HCT116 (cell line): ENCODE data around the gene FRAT2. TPM values are rescaled to one million over a fixed set of nuclear protein-coding genes. Genes with fewer than 3 reads are reported as not detected.

Source experiments
- ATAC-seq: fragments of 200-7000 bp; cut with Tn5 transposase; 2 replicates; pipeline ENCODE4 v1.9.1; 2020; ENCODE audit warnings: mild to moderate bottlenecking, moderate library complexity
- BruUV-seq: library from RNA; stranded (reverse); fragments of 400-500 nt; replicated peaks from 2 replicates; lab custom pipeline; 2021; lab: Mats Ljungman, UMichigan
- CTCF ChIA-PET: fragments of 300-600 bp; sonication (Branson Sonifier 250); formaldehyde crosslinking; loops from one replicate; lab custom pipeline; 2021; ENCODE audit warnings: antibody characterized with exemption; lab: Charles Lee
- POLR2A ChIA-PET: fragments of 300-600, 350-600 bp; sonication (Branson Sonifier 250); formaldehyde crosslinking; loops from one replicate; lab custom pipeline; 2021; ENCODE audit warnings: antibody characterized with exemption; lab: Charles Lee
- RAD21 ChIA-PET, 2 experiments: fragments of 300-600 bp; sonication (Branson Sonifier 250); formaldehyde crosslinking; loops; one replicate each; lab custom pipeline; 2023; ENCODE audit warnings: low total read pairs in 2 of 2; ENCODE audit not compliant: uncharacterized antibody in 2 of 2, unreplicated experiment in 2 of 2, low non-redundant PET in 1 of 2; lab: Charles Lee
- DNase-seq: peaks from one replicate; pipeline ENCODE4 v3.0.0-alpha.2; 2010; ENCODE audit warnings: low read depth, low spot score
- H2AFZ ChIP-seq: fragments of 200-600 bp; shearing (Covaris generic), sonication (generic); 2 replicates; pipeline ENCODE4 v1.6.1; 2017; ENCODE audit warnings: low read depth, mixed run types, mixed read lengths, antibody characterized with exemption, low read length; ENCODE audit not compliant: poor library complexity, severe bottlenecking
- H3K27ac ChIP-seq: 2 replicates; pipeline ENCODE4 v1.5.1; 2012; ENCODE audit warnings: low read depth, low read length
- H3K27me3 ChIP-seq: fragments of 200-600 bp; sonication (generic); 2 replicates; pipeline ENCODE4 v1.6.1; 2016; ENCODE audit warnings: mixed run types, low read length, mixed read lengths; ENCODE audit not compliant: insufficient read depth
- H3K36me3 ChIP-seq, 2 experiments: fragments of 200-500 bp in 1 of 2; fragments of 200-600 bp in 1 of 2; sonication (Bioruptor generic) in 1 of 2; sonication (generic) in 1 of 2; 2 replicates each; pipeline versions ENCODE4 v1.5.1 to v1.6.1; 2014 to 2016; ENCODE audit warnings: low read length in 2 of 2, inconsistent platforms in 1 of 2, mixed read lengths in 1 of 2, mixed run types in 1 of 2; ENCODE audit not compliant: insufficient read depth in 2 of 2, control insufficient read depth in 1 of 2
- H3K4me1 ChIP-seq, 2 experiments: fragments of 200-600 bp in 1 of 2; sonication (generic) in 1 of 2; 2 replicates each; pipeline versions ENCODE4 v1.5.1 to v1.6.1; 2012 to 2017; ENCODE audit warnings: low read length in 2 of 2, inconsistent platforms in 1 of 2, mild to moderate bottlenecking in 1 of 2, mixed read lengths in 1 of 2, mixed run types in 1 of 2, moderate library complexity in 1 of 2; ENCODE audit not compliant: insufficient read depth in 2 of 2, control insufficient read depth in 1 of 2
- H3K4me2 ChIP-seq: fragments of 200-600 bp; sonication (generic); 2 replicates; pipeline ENCODE4 v1.6.1; 2017; ENCODE audit warnings: mixed run types, low read length, mixed read lengths
- H3K4me3 ChIP-seq, 2 experiments: fragments of 200-600 bp in 1 of 2; sonication (generic) in 1 of 2; replicated peaks in 1 of 2; 2 replicates each; pipeline ENCODE4 v1.5.1; 2011 to 2016; ENCODE audit warnings: low read length in 2 of 2, control low read depth in 1 of 2, low read depth in 1 of 2, mild to moderate bottlenecking in 1 of 2, mixed read lengths in 1 of 2, mixed run types in 1 of 2
- H3K79me2 ChIP-seq: fragments of 200-600 bp; sonication (generic); 2 replicates; pipeline ENCODE4 v1.6.1; 2017; ENCODE audit warnings: mild to moderate bottlenecking, mixed run types, low read length, moderate library complexity, mixed read lengths; ENCODE audit not compliant: insufficient read depth
- H3K9ac ChIP-seq: fragments of 200-600 bp; sonication (generic); 2 replicates; pipeline ENCODE4 v1.6.1; 2016; ENCODE audit warnings: low read length, mixed read lengths
- H3K9me2 ChIP-seq: fragments of 200-600 bp; sonication (generic), shearing (Covaris generic); 2 replicates; pipeline ENCODE4 v1.6.1; 2017; ENCODE audit warnings: mixed run types, mild to moderate bottlenecking, moderate library complexity; ENCODE audit not compliant: insufficient read depth
- H3K9me3 ChIP-seq, 2 experiments: fragments of 200-500 bp in 1 of 2; fragments of 200-600 bp in 1 of 2; sonication (Bioruptor generic) in 1 of 2; sonication (generic) in 1 of 2; 2 replicates each; pipeline ENCODE4 v1.6.1; 2014 to 2017; ENCODE audit warnings: low read length in 2 of 2, mixed read lengths in 2 of 2, inconsistent platforms in 1 of 2, low read depth in 1 of 2, mild to moderate bottlenecking in 1 of 2, mixed run types in 1 of 2, moderate library complexity in 1 of 2; ENCODE audit not compliant: control insufficient read depth in 1 of 2, insufficient read depth in 1 of 2
- H4K20me1 ChIP-seq: fragments of 200-600 bp; sonication (generic), shearing (Covaris generic); 2 replicates; pipeline ENCODE4 v1.6.1; 2017; ENCODE audit warnings: mixed run types, mild to moderate bottlenecking, moderate library complexity; ENCODE audit not compliant: insufficient read depth
- CBX3 ChIP-seq: IDR thresholded peaks from 2 replicates; pipeline ENCODE4 v1.6.1; 2012; ENCODE audit warnings: low read depth
- CEBPB ChIP-seq: IDR thresholded peaks from 2 replicates; pipeline ENCODE4 v1.6.1; 2012; ENCODE audit warnings: low read depth
- EGR1 ChIP-seq: IDR thresholded peaks from 2 replicates; pipeline ENCODE4 v1.6.1; 2012; ENCODE audit warnings: low read depth
- ELF1 ChIP-seq: IDR thresholded peaks from 2 replicates; pipeline ENCODE4 v1.6.1; 2012; ENCODE audit warnings: low read depth, borderline replicate concordance
- EZH2 ChIP-seq: fragments of 200-600 bp; sonication (generic); IDR thresholded peaks from 2 replicates; pipeline ENCODE4 v1.6.1; 2017; ENCODE audit warnings: antibody characterized with exemption, mixed run types
- EZH2phosphoT487 ChIP-seq: fragments of 200-600 bp; IDR thresholded peaks from 2 replicates; pipeline ENCODE4 v1.6.1; 2018; ENCODE audit warnings: antibody characterized with exemption, borderline replicate concordance
- JUND ChIP-seq: IDR thresholded peaks from 2 replicates; pipeline ENCODE4 v1.6.1; 2012
- POLR2AphosphoS5 ChIP-seq: IDR thresholded peaks from 2 replicates; pipeline ENCODE4 v1.6.1; 2011; ENCODE audit warnings: mild to moderate bottlenecking, low read depth, low read length, moderate library complexity
- SP1 ChIP-seq: IDR thresholded peaks from 2 replicates; pipeline ENCODE4 v1.6.1; 2012; ENCODE audit warnings: low read depth
- SRF ChIP-seq: IDR thresholded peaks from 2 replicates; pipeline ENCODE4 v1.6.1; 2012; ENCODE audit warnings: low read depth
- TCF7L2 ChIP-seq: IDR thresholded peaks from 2 replicates; pipeline ENCODE4 v1.7.0; 2011; ENCODE audit warnings: borderline replicate concordance, inconsistent platforms; ENCODE audit not compliant: insufficient read depth, insufficient read length; ENCODE audit errors: extremely low read depth
- YY1 ChIP-seq: IDR thresholded peaks from 2 replicates; pipeline ENCODE4 v1.6.1; 2011; ENCODE audit warnings: low read length, low read depth, moderate library complexity, mild to moderate bottlenecking; ENCODE audit not compliant: insufficient replicate concordance; ENCODE audit errors: extremely low read depth
- ZNF274 ChIP-seq: fragments of 200-500 bp; sonication (Bioruptor generic); IDR thresholded peaks from 2 replicates; pipeline ENCODE4 v1.6.1; 2014; ENCODE audit warnings: mild to moderate bottlenecking, low read depth, low read length, inconsistent platforms
- intact Hi-C: fragments of 100-400 bp; cut with micrococcal nuclease; formaldehyde crosslinking; loops from 2 replicates; pipeline ENCODE4 v1.10.0; 2022
- total RNA-seq: library from RNA; stranded (reverse); gene quantifications from one replicate; pipeline ENCODE4 v1.2.1, GENCODE V29; 2021; ENCODE audit not compliant: unreplicated experiment
- TF ChIP-seq, protein P1 (sequence below): IDR thresholded peaks from 2 replicates; pipeline ENCODE4 v1.6.1; 2011; ENCODE audit warnings: mild to moderate bottlenecking, low read length, moderate library complexity; ENCODE audit not compliant: insufficient replicate concordance; ENCODE audit errors: extremely low read depth
- TF ChIP-seq, protein P2 (sequence below): IDR thresholded peaks from 2 replicates; pipeline ENCODE4 v1.6.1; 2012

Gene FRAT2
- total RNA-seq, 1 experiment from 2014 or later: 10.7 TPM

DNA sequence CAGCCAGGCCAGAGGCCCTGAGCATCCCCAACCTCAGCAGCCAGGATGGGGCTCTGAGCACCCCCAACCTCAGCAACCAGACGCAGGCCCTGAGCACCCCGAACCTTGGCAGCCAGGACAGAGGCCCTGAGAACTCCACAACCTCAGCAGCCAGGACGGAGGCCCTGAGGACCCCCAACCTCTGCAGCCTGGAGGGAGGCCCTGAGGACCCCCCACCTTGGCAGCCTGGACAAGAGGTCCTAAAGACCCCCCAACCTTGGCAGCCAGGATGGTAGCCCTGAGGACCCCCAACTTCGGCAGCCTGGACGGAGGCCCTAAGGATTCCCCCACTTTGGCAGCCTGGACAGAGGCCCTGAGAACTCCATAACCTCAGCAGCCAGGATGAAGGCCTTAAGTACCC lies 49.6 kb upstream of the FRAT2 start:
- DNase-seq (no peak), ATAC-seq (no peak)
- Histone ChIP-seq H3K27ac (no peak overlapping the region), H3K36me3 (peaks cover 13 to 46% of the 10 kb centered on the region in 2 experiments), H3K27me3 (no peaks in the 10 kb centered on the region), H3K4me2 (no peak overlapping the region), H3K4me1 (no peaks in the 10 kb centered on the region), H4K20me1 (no peaks in the 10 kb centered on the region), H3K4me3 (no peak overlapping the region), H3K79me2 (0 out of 2 replicates have a peak, but pooled peaks cover 4% of the 10 kb centered on the region), H3K9me3 (no peaks in the 10 kb centered on the region), H3K9me2 (no peaks in the 10 kb centered on the region), H2AFZ (no peak overlapping the region), H3K9ac (no peak overlapping the region)
- ChIA-PET POLR2A (no interaction called here), CTCF (no interaction called here), RAD21 (no interaction called here)
- intact Hi-C loops: no loop called here
- no TSS peak for BruUV-seq
- TF ChIP-seq SP1: no peak
- no peak for TF ChIP-seq SRF
- no peak for TF ChIP-seq EZH2
- no peak for TF ChIP-seq EZH2phosphoT487
- TF ChIP-seq ZNF274: no peak
- TF ChIP-seq TCF7L2: no peak
- no peak for TF ChIP-seq CEBPB
- TF ChIP-seq JUND: no peak

- H3K9ac ChIP-seq: no peak overlapping the region
- no peak overlapping the region for H3K4me2 ChIP-seq
- H2AFZ ChIP-seq: no peak overlapping the region
- no peaks in the 10 kb centered on the region for H3K9me2 ChIP-seq
- BruUV-seq: no TSS peak
- no peak overlapping the region for H3K27ac ChIP-seq
- H3K79me2 ChIP-seq: 0 out of 2 replicates have a peak, but pooled peaks cover 4% of the 10 kb centered on the region
- H3K27me3 ChIP-seq: no peaks in the 10 kb centered on the region
- DNase-seq: no peak
- no peaks in the 10 kb centered on the region for H4K20me1 ChIP-seq
- peaks cover 10 to 39% of the 10 kb centered on the region in 2 experiments for H3K36me3 ChIP-seq
- no peak for TF ChIP-seq SRF
- TF ChIP-seq, protein P1, sequence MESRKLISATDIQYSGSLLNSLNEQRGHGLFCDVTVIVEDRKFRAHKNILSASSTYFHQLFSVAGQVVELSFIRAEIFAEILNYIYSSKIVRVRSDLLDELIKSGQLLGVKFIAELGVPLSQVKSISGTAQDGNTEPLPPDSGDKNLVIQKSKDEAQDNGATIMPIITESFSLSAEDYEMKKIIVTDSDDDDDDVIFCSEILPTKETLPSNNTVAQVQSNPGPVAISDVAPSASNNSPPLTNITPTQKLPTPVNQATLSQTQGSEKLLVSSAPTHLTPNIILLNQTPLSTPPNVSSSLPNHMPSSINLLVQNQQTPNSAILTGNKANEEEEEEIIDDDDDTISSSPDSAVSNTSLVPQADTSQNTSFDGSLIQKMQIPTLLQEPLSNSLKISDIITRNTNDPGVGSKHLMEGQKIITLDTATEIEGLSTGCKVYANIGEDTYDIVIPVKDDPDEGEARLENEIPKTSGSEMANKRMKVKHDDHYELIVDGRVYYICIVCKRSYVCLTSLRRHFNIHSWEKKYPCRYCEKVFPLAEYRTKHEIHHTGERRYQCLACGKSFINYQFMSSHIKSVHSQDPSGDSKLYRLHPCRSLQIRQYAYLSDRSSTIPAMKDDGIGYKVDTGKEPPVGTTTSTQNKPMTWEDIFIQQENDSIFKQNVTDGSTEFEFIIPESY: no peak
- TF ChIP-seq ELF1: no peak
- TF ChIP-seq, protein P2, sequence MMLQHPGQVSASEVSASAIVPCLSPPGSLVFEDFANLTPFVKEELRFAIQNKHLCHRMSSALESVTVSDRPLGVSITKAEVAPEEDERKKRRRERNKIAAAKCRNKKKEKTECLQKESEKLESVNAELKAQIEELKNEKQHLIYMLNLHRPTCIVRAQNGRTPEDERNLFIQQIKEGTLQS: no peak
- TF ChIP-seq CBX3: no peak
- TF ChIP-seq YY1: no peak
- no peak for TF ChIP-seq ZNF274
- no peak for TF ChIP-seq POLR2AphosphoS5
- TF ChIP-seq EGR1: no peak
- no peak for TF ChIP-seq EZH2phosphoT487
- TF ChIP-seq, all 23 proteins: peak for 0
- H3K9me3 ChIP-seq: no peaks in the 10 kb centered on the region
- RAD21 ChIA-PET: no interaction called here
- H3K4me3 ChIP-seq: no peak overlapping the region
- no peak for ATAC-seq
- CTCF ChIA-PET: no interaction called here
- POLR2A ChIA-PET: no interaction called here
- no peaks in the 10 kb centered on the region for H3K4me1 ChIP-seq
- intact Hi-C loops: no loop called here
Observed at GRCh38 chr10:97383159-97383558, 48.6 kb upstream of the FRAT2 start.
